Vagina (tissue), 2 donors: ENCODE measurements around the gene MEX3A. TPM values are rescaled to one million over a fixed set of nuclear protein-coding genes. Genes with fewer than 3 reads are reported as not detected.

ENCODE experiments used
- DNase-seq, 2 donors: peaks; one replicate each; pipeline ENCODE4 v3.0.0-alpha.2; 2017; ENCODE audit errors: extremely low spot score in 2 of 2
- H3K27ac ChIP-seq: fragments of 200-600 bp; sonication (generic); one replicate; pipeline ENCODE4 v1.5.1; 2019
- H3K27me3 ChIP-seq: fragments of 200-600 bp; sonication (generic); one replicate; pipeline ENCODE4 v1.5.1; 2019
- H3K36me3 ChIP-seq, 2 donors: fragments of 200-600 bp; sonication (generic); one replicate each; pipeline ENCODE4 v1.5.1; 2017 to 2019
- H3K4me1 ChIP-seq: fragments of 200-600 bp; sonication (generic); one replicate; pipeline ENCODE4 v1.5.1; 2019
- H3K4me3 ChIP-seq, 2 donors: fragments of 200-600 bp; sonication (generic); 1 replicate in 1 of 2; 2 replicates in 1 of 2; pipeline ENCODE4 v1.5.1; 2016 to 2019
- H3K9me3 ChIP-seq: fragments of 200-600 bp; sonication (generic); one replicate; pipeline ENCODE4 v1.5.1; 2019
- CTCF ChIP-seq, 3 experiments: fragments of 450-650 bp in 2 of 3; fragments of 200-600 bp in 1 of 3; sonication (generic) in 1 of 3; IDR thresholded peaks; one replicate each; pipeline ENCODE4 v1.5.1; 2017 to 2019; ENCODE audit warnings: antibody characterized with exemption in 3 of 3, mild to moderate bottlenecking in 2 of 3, moderate library complexity in 2 of 3
- POLR2A ChIP-seq, 2 donors: fragments of 450-650 bp; IDR thresholded peaks; one replicate each; pipeline ENCODE4 v1.6.1; 2017; ENCODE audit warnings: antibody characterized with exemption in 2 of 2, mild to moderate bottlenecking in 2 of 2, moderate library complexity in 2 of 2
- POLR2AphosphoS5 ChIP-seq, 2 donors: sonication (generic); formaldehyde crosslinking; IDR thresholded peaks; one replicate each; pipeline ENCODE4 v1.9.0; 2017; ENCODE audit warnings: antibody characterized with exemption in 2 of 2, mild to moderate bottlenecking in 2 of 2, low read depth in 1 of 2; ENCODE audit not compliant: insufficient read depth in 1 of 2
- intact Hi-C: fragments of 100-400 bp; cut with DNase I; formaldehyde crosslinking; loops from one replicate; pipeline ENCODE4 v1.15.1; 2023
- total RNA-seq: library from RNA; depleted of rRNA; stranded (reverse); fragments of >200 nt; gene quantifications from one replicate; pipeline ENCODE4 v1.2.3, GENCODE V29; 2016

Gene MEX3A
- total RNA-seq, 1 donor from 2014 or later: 1.2 TPM

- intact Hi-C loops: no loop called here
- no peak for TF ChIP-seq POLR2A (IDR thresholded peaks at IDR 0.05)
- TF ChIP-seq POLR2AphosphoS5 (IDR thresholded peaks at IDR 0.05; ENCODE audit: insufficient read depth in 1 of 2, low read depth in 1 of 2): no peak
- TF ChIP-seq CTCF (IDR thresholded peaks at IDR 0.05): no peak
- Histone ChIP-seq H3K36me3 (no peaks in the 10 kb centered on the region), H3K27ac (no peak overlapping the region), H3K9me3 (no peaks in the 10 kb centered on the region), H3K27me3 (no peaks in the 10 kb centered on the region), H3K4me1 (peaks cover 27% of the 10 kb centered on the region), H3K4me3 (peak overlapping the region in 1 of 2 donors; percentile 86)
- no peak for DNase-seq
Measured at GRCh38 chr1:156083800-156084790, 1.8 kb upstream of the MEX3A start.

GRCh38 chr1:156081917-156082308 is 352 bp downstream of the MEX3A start:
- peak overlapping the region; percentile 77 for H3K27ac ChIP-seq
- no peaks in the 10 kb centered on the region for H3K27me3 ChIP-seq
- no peaks in the 10 kb centered on the region for H3K36me3 ChIP-seq
- peak overlapping the region; percentile 55 to 86 for H3K4me3 ChIP-seq
- no peak for DNase-seq
- TF ChIP-seq CTCF (IDR thresholded peaks at IDR 0.05): no peak
- TF ChIP-seq POLR2AphosphoS5 (IDR thresholded peaks at IDR 0.05; ENCODE audit: insufficient read depth in 1 of 2, low read depth in 1 of 2): no peak
- no peak for TF ChIP-seq POLR2A (IDR thresholded peaks at IDR 0.05)
- no peaks in the 10 kb centered on the region for H3K9me3 ChIP-seq
- peaks cover 27% of the 10 kb centered on the region for H3K4me1 ChIP-seq
- intact Hi-C loops: no loop called here

DNA sequence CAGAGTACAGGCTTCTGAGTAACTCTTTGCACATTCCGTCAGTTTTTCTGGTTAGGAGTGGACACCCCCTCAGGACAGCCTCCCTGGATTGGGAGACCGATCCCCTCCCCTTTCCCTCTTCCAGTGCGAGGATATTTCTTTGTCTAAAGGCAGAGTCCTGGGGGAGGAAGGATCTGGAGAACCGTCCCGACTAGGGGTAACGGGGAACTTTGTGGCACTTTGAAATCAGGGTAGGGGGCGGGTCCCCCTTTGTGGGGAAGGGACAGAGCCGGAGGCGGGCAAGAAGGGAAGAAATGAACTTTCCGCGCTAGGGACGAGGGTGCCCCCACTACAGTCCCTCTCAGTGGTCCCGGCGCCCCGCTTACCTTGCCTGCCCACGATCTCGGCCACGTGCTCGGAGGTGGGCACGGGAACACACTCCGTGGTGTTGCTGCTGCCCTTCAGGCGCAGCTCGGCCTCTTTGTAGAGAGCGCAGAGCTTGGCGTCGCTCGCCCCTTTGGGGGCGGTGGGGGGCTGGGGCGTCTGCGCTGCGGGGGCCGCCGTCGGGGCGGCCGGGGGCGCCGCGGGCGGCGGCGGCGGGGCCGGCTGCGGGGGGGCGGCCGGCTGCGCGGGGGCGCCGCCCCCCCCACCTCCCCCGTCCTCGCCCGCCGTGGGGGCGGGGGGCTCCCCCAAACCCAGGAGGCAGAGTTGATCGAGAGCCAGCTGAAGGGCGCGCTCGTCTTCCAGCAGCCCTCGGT is 917 bp downstream of the MEX3A start:
- Histone ChIP-seq H3K9me3 (no peaks in the 10 kb centered on the region), H3K27ac (peak overlapping the region; percentile 27), H3K27me3 (no peaks in the 10 kb centered on the region), H3K4me1 (peaks cover 29% of the 10 kb centered on the region), H3K4me3 (peak overlapping the region; percentile 55 to 86), H3K36me3 (no peaks in the 10 kb centered on the region)
- intact Hi-C loops: no loop called here
- TF ChIP-seq POLR2AphosphoS5 (IDR thresholded peaks at IDR 0.05; ENCODE audit: insufficient read depth in 1 of 2, low read depth in 1 of 2): no peak
- no peak for TF ChIP-seq POLR2A (IDR thresholded peaks at IDR 0.05)
- TF ChIP-seq CTCF (IDR thresholded peaks at IDR 0.05): no peak
- DNase-seq: no peak

- no peaks in the 10 kb centered on the region for H3K27me3 ChIP-seq
- peak overlapping the region; percentile 27 for H3K27ac ChIP-seq
- peak overlapping the region; percentile 55 to 86 for H3K4me3 ChIP-seq
- no peak for TF ChIP-seq POLR2A (IDR thresholded peaks at IDR 0.05)
- no peak for TF ChIP-seq POLR2AphosphoS5 (IDR thresholded peaks at IDR 0.05; ENCODE audit: insufficient read depth in 1 of 2, low read depth in 1 of 2)
- TF ChIP-seq CTCF (IDR thresholded peaks at IDR 0.05): no peak
- H3K4me1 ChIP-seq: peaks cover 35% of the 10 kb centered on the region
- intact Hi-C loops: no loop called here
- H3K36me3 ChIP-seq: no peaks in the 10 kb centered on the region
- no peak for DNase-seq
- H3K9me3 ChIP-seq: no peaks in the 10 kb centered on the region
Measured at GRCh38 chr1:156080863-156081179, 1.4 kb downstream of the MEX3A start.
